Prostate gland (tissue), 2 donors: ENCODE measurements around the gene HSPG2.

ENCODE experiments used
- CTCF ChIP-seq, 4 experiments: fragments of 200-600 bp in 2 of 4; fragments of 450-650 bp in 2 of 4; sonication (generic) in 2 of 4; IDR thresholded peaks; 1 replicate in 3 of 4; 2 replicates in 1 of 4; pipeline ENCODE4 v1.5.1; 2016 to 2019; ENCODE audit warnings: antibody characterized with exemption in 4 of 4, mild to moderate bottlenecking in 2 of 4, moderate library complexity in 2 of 4
- POLR2AphosphoS5 ChIP-seq: sonication (generic); formaldehyde crosslinking; IDR thresholded peaks from one replicate; pipeline ENCODE4 v1.6.1; 2017; ENCODE audit warnings: antibody characterized with exemption

GRCh38 chr1:21935393-21935804, 1.7 kb downstream of the HSPG2 start:
- TF ChIP-seq CTCF (IDR thresholded peaks at IDR 0.05) (no peak), POLR2AphosphoS5 (no peak)
